Subcutaneous preadipocyte (primary cell): ENCODE data around the gene ACSL3. TPM values are rescaled to one million over a fixed set of nuclear protein-coding genes. Genes with fewer than 3 reads are reported as not detected.

Experiments used
- total RNA-seq: library from RNA; depleted of rRNA; stranded (reverse); fragments of >200 nt; gene quantifications from 2 replicates; pipeline ENCODE4 v1.2.3, GENCODE V29; 2012

ACSL3 gene
- total RNA-seq = 104 and 192 TPM in 2 replicates

GRCh38 chr2:222860740-222861410 is at the start of gene ACSL3:
Gene ACSL3, plus strand, starts transcription at chr2:222861036. Its CDS starts 47,737 bp downstream, at chr2:222908773.

Other genes with a start within 250 kb of the ACSL3 start
- 35.6 and 46.5 TPM in 2 replicates for gene FARSB, start 204.9 kb upstream of the ACSL3 start, total RNA-seq
- not detected in 2 replicates for gene MOGAT1, start 189.4 kb upstream of the ACSL3 start, total RNA-seq
- 0.73 and 1.6 TPM in 2 replicates for gene KCNE4, start 191.2 kb downstream of the ACSL3 start, total RNA-seq